Measurements from ENCODE around the gene CNTN5. TPM values are rescaled to one million over a fixed set of nuclear protein-coding genes. Genes with fewer than 3 reads are reported as not detected.

Gene CNTN5
- total RNA-seq, 1 donor from 2014 or later, result 0.15 TPM

DNA sequence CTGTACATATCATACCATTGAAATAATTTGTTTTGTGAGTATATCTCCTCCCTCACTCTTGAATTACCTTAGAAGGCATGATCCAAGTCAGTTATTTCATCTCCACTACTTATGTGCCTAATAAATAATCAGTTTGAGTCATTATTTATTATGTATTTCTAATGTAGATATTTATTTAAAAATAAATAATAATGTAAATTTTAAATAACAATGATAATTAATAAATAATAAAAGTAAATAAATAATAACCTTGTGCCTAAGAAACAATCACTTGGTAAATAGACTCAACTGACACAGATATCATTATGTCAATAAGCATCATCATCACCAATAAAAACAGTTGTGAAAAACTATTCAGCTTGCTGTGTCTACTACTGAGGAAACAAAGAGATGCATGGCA, 213.8 kb downstream of the CNTN5 start:
- DNase-seq (ENCODE audit: low spot score), result no peak
- H3K4me3 Mint-ChIP-seq (ENCODE audit: unreplicated experiment), result no peak overlapping the region
- H3K27ac Mint-ChIP-seq (ENCODE audit: unreplicated experiment), result no peak overlapping the region
- H3K4me1 Mint-ChIP-seq (ENCODE audit: unreplicated experiment), result no peaks in the 10 kb centered on the region
- peaks cover 1% of the 10 kb centered on the region for H3K27me3 Mint-ChIP-seq (ENCODE audit: unreplicated experiment)
- no peaks in the 10 kb centered on the region for H3K36me3 Mint-ChIP-seq (ENCODE audit: low read depth, unreplicated experiment)
- no peaks in the 10 kb centered on the region for H3K9me3 Mint-ChIP-seq (ENCODE audit: unreplicated experiment)
- no peak for TF ChIP-seq CTCF (IDR thresholded peaks at IDR 0.05; ENCODE audit: unreplicated experiment)

GRCh38 chr11:99238401-99238800, 217.7 kb downstream of the CNTN5 start:
- no peak for TF ChIP-seq CTCF (IDR thresholded peaks at IDR 0.05; ENCODE audit: unreplicated experiment)
- Mint-ChIP-seq H3K27me3 (ENCODE audit: unreplicated experiment) (peaks cover 1% of the 10 kb centered on the region), H3K27ac (ENCODE audit: unreplicated experiment) (no peak overlapping the region), H3K4me3 (ENCODE audit: unreplicated experiment) (no peak overlapping the region), H3K9me3 (ENCODE audit: unreplicated experiment) (no peaks in the 10 kb centered on the region), H3K4me1 (ENCODE audit: unreplicated experiment) (no peaks in the 10 kb centered on the region), H3K36me3 (ENCODE audit: low read depth, unreplicated experiment) (no peaks in the 10 kb centered on the region)
- no peak for DNase-seq (ENCODE audit: low spot score)

DNA sequence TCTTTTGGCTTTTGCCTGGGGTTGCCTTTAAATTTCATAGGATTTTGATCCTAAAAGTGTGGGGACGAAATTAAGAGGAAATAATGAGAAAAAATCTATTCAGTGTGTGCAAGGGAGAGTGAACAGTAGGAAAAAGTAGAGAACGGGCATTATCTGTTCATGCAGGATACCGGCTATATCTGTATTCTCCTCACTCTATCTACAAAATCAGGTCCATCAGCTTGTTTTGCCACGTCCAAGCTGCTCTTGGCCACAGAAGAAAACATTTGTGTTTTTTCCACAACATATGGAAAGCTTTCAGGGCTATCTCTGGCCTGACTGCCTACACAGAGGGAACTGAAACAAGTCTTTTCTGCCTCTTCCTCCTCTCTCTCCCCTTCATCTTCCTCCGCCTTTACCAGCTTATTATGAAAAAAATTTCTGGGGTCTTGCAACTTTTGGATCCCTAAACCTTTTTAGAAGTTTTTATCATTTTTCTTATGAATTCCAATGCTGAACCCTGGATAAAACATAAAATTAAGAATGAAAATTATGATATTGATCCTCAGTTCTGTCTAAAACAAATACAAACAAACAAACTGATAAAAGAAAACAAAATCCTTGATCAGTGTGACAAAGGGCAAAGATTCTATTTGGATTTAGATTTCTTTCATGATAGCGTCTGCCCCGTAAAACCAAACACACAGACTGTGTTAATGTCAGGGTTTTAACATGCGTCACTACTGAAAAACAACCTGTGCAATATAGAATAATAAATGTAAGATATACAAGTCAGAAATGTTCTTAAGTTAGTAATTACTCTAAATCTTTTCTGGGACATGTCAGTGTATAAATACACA, 219.7 kb downstream of the CNTN5 start:
- no peaks in the 10 kb centered on the region for H3K27me3 Mint-ChIP-seq (ENCODE audit: unreplicated experiment)
- no peak for DNase-seq (ENCODE audit: low spot score)

GRCh38 chr11:99241066-99241465, 220.3 kb downstream of the CNTN5 start:
- Mint-ChIP-seq H3K9me3 (ENCODE audit: unreplicated experiment) (no peaks in the 10 kb centered on the region), H3K27me3 (ENCODE audit: unreplicated experiment) (no peaks in the 10 kb centered on the region), H3K27ac (ENCODE audit: unreplicated experiment) (no peak overlapping the region), H3K4me1 (ENCODE audit: unreplicated experiment) (no peaks in the 10 kb centered on the region), H3K36me3 (ENCODE audit: low read depth, unreplicated experiment) (no peaks in the 10 kb centered on the region), H3K4me3 (ENCODE audit: unreplicated experiment) (no peak overlapping the region)
- DNase-seq (ENCODE audit: low spot score), result no peak
- TF ChIP-seq CTCF (IDR thresholded peaks at IDR 0.05; ENCODE audit: unreplicated experiment), result no peak

More for the DNA sequence above, 219.7 kb downstream of the CNTN5 start:
- Mint-ChIP-seq H3K36me3 (ENCODE audit: low read depth, unreplicated experiment) (no peaks in the 10 kb centered on the region), H3K4me1 (ENCODE audit: unreplicated experiment) (no peaks in the 10 kb centered on the region), H3K27ac (ENCODE audit: unreplicated experiment) (no peak overlapping the region), H3K9me3 (ENCODE audit: unreplicated experiment) (no peaks in the 10 kb centered on the region), H3K4me3 (ENCODE audit: unreplicated experiment) (no peak overlapping the region)
- TF ChIP-seq CTCF (IDR thresholded peaks at IDR 0.05; ENCODE audit: unreplicated experiment), result no peak

DNA sequence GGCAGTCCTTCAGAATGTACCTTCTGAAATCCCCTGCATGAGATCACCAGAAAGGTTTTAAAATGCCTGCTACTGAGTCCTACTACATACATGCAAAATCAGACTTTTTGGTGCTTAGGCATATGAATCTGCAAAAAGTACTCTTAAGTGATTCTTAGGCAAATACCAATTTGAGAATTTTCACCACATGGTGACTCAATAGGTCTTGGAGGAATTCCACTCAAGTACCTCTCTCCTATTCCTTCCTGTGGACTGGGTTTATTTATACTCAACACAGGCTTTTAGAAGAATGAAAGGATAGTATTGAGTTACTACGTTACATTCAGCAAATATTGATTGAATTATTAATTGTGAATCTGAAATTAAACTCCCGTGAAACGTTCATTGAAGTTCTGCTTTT, 223.9 kb downstream of the CNTN5 start:
- no peak for TF ChIP-seq CTCF (IDR thresholded peaks at IDR 0.05; ENCODE audit: unreplicated experiment)
- DNase-seq (ENCODE audit: low spot score), result no peak
- H3K36me3 Mint-ChIP-seq (ENCODE audit: low read depth, unreplicated experiment), result no peaks in the 10 kb centered on the region
- H3K4me3 Mint-ChIP-seq (ENCODE audit: unreplicated experiment), result no peak overlapping the region
- no peaks in the 10 kb centered on the region for H3K27me3 Mint-ChIP-seq (ENCODE audit: unreplicated experiment)
- H3K27ac Mint-ChIP-seq (ENCODE audit: unreplicated experiment), result no peak overlapping the region
- no peaks in the 10 kb centered on the region for H3K4me1 Mint-ChIP-seq (ENCODE audit: unreplicated experiment)
- no peaks in the 10 kb centered on the region for H3K9me3 Mint-ChIP-seq (ENCODE audit: unreplicated experiment)

Measured in endothelial cell (in vitro differentiated cells).